Stimulated activated CD8-positive, alpha-beta memory T cell treated with anti-CD3 and anti-CD28 coated beads, Interleukin-4, amount 100 ng/mL, for 48 hours (primary cell): ENCODE measurements around the gene MED7.
"Not testable (repeated sequence)": the region's sequence is repeated elsewhere in the genome, so short reads cannot be mapped to it uniquely, and the experiment has no call there.

Experiments
- DNase-seq: peaks from one replicate; pipeline ENCODE4 v3.0.0-alpha.2; 2020

MED7 gene

DNA sequence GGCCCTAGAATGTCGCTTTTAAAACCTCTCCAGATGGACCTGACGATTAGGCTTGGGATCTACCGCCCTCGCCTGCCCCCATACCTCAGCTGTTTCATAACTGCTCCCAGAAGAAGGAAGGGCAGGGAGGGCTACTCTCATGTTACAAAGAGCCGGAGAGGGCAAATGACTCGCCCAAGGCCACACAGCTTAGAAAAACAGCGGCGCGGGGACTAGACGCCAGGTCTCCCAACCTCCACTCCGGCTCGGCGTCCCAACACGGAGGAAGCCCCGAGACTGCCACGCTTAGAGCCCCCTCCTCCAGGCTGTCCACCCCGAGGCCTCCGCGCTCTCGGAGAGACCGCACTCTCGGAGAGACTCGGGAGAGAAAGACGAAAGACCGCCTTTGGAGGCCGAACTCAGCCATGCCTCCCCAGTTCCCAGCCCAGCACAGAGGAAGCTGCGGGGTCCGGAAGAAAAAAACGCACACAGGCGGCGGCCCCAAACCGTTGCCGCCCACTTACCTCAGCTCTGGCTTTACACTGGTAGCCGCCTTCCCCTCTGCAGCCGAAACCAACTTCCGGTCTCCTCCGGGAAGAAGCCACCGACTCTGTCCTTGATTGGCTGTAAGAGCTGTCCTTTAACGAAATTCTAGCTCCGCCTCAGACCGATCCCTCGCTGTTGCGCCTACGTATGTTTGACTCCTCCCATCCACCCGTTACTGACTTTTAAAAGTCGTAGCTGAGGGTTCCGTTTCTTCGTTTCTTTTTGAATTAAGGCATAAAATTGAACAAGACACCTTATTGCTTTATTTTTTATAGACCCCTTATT lies at the start of gene MED7:
MED7 (minus strand) TSS at position 549 of the 810 bp plus-strand sequence. CDS start 3,434 bp downstream, outside the sequence.
- peak; percentile 90 for DNase-seq

DNA sequence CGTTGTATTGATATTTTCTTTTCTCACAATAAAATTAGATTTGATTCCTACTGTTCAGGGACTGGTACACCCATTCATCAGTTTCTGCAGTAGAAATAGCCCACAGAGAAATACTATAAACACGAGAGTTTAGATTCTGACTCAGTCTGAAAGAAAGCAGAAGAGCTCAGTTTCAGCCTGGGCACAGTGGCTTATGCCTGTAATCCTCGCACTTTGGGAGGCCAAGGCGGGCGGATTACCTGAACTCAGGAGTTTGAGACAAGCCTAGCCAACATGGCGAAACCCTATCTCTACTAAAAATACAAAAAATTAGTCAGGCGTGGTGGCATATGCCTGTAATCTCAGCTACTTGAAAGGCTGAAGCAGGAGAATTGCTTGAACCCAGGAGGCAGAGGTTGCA lies 46.6 kb upstream of the MED7 start:
- peak; percentile 72 for DNase-seq

DNA sequence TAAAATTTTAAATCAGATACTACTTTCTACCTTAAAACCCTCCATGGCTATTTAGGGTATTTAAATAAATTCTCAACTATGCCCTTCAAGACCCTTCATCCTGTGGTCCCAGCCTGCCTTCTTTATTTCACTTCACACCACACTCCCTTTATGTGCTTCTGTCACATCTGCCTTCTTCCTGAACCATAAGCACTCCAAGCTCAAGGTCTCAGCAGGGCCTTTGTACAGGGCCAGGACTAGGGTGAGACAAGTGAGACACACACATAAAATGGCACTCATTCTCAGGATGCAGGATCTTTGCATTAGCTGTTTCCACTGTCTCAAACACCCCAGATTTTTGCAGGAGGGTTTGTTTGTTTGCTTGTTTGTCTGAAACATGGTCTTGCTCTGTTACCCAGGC lies 45.6 kb upstream of the MED7 start:
- no peak for DNase-seq

DNA sequence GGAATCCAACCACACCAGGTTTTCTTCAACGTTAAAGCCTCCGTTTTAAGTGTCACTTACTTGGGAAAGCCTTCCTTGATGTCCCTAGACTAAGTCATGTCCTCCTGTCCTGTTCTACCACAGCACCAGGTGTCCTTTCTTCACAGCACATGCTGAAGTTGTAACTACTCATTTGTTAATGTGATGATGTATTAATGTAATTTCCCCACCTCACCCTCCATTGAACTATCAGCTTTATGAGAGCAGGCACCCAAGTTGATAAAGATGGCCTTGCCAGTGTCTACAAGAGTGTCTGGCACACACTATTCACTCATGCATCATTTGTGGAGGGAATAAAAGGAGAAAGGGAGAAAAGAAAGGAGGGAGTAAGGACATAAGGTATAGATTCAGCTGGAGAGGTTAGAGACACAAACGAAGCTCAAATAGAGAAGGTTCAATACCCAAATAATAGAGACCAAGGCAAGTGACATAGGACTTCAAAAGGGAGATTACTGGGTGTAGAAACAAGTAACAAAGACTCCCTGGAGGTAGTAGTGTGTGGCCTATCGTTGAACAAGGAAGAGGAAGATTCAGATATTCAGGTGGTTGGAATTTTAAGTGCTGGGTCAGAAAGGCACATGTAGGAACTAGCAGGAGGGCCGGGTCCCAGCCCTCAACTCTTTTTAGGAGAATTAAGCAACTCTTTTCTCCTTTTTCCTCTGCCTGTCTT lies 44.5 kb upstream of the MED7 start:
- no peak for DNase-seq

- DNase-seq = peak; percentile 50
Measured at GRCh38 chr5:157186309-157187045, 43.8 kb upstream of the MED7 start.

- not testable (repeated sequence) for DNase-seq
Measured at GRCh38 chr5:157185122-157185521, 42.5 kb upstream of the MED7 start.

- no peak for DNase-seq
Measured at GRCh38 chr5:157184117-157184670, 41.5 kb upstream of the MED7 start.

DNA sequence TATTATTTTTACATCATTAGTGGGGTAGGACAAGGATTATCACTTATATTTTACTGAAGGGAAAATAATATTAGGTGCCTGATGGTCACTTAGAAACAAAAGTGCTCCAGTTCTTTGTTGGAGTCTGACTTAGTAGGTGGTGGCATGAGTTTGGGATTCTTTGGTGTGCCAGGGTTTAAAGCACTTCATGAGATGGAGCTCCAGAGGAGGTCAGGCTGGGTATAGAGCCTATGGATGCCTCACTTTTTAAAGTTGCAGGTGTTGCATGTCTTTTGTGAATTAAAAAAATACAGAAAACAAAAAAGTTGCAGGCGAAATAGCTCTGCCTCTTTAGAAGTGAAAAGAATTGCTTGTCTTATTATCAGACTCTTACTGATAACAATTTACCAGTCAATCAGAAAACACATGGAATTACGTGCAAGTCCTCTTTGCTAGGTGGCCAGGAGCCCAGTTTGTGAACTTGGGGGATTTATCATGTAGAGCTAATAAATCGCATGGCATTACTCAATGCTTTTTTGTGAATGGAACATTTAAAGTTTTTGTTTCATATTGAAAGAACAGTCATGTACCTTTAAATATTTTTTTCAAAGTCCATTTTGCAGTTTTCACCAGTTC lies 39.6 kb upstream of the MED7 start:
- DNase-seq = peak; percentile 30

- DNase-seq = peak; percentile 52
Measured at GRCh38 chr5:157180374-157181264, 38.0 kb upstream of the MED7 start, which contains the start of gene ITK. Gene ITK (plus strand): TSS chr5:157180840. CDS start chr5:157180978, 138 bp downstream.

- no peak for DNase-seq
Measured at GRCh38 chr5:157178966-157179365, 36.3 kb upstream of the MED7 start.

- DNase-seq = peak; percentile 61
Measured at GRCh38 chr5:157177953-157178352, 35.3 kb upstream of the MED7 start.

DNA sequence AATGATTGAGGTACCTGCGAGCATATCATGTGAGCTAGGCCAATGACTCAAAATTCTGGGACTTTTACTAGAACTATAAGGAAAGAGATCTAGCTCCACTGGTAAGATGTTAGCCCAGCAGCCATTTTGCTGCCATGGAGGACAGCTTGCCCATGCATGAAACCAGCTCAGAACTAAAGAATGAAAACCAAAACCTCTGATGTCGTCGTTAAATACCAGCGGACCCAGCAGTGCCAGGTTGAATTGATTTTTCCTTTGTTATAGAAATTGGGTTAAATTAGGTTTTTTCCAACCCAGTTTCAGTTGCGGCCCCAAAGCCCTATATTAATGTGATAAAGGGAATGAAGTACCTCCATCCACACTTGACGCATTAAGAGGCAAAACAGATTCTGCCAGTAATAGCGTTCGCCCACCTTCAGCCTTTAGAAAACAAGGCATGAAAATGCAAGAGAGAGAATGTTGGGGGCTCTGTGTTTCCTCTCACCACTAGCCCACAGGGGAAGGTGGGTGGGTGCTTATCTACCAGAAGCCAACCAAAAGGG lies 32.5 kb upstream of the MED7 start:
- DNase-seq = peak; percentile 69

DNA sequence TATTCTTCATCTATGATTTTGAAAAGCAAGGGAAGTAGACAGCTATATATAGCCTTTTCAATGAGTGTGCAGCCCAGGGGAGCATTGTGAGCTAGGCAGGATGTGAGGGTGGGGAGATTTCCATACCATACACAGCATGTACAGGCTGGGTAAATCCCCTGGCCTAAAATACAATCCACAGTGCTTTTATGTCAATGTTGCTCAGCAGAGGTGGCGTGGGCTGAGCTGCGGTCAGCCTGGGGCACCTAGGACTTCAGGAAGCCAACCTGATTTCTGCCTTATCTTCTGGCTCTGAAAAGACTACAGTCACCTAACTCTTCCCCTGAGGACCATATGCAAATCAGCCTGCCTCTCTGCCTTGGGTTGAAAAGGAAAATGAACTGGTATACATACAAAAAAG lies 29.7 kb upstream of the MED7 start:
- peak; percentile 89 for DNase-seq

DNA sequence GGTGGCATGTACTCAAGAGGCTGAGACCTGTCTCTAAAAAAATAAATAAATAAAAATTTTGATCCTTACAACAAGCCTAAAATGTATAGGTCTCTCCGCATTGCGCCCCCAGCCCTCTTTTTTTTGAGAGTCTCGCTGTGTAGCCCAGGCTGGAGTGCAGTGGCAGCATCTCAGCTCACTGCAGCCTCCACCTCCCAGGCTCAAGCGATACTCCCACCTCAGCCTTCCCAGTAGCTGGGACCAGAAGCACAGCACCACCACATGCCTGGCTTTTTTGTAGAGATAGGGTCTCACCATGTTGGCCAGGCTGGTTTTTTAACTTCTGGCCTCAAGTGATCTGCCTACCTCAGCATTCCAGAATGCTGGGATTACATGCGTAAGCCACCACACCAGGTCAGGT lies 25.6 kb upstream of the MED7 start:
- DNase-seq = peak; percentile 24

- no peak for DNase-seq
Measured at GRCh38 chr5:157167214-157167621, 24.6 kb upstream of the MED7 start.

DNA sequence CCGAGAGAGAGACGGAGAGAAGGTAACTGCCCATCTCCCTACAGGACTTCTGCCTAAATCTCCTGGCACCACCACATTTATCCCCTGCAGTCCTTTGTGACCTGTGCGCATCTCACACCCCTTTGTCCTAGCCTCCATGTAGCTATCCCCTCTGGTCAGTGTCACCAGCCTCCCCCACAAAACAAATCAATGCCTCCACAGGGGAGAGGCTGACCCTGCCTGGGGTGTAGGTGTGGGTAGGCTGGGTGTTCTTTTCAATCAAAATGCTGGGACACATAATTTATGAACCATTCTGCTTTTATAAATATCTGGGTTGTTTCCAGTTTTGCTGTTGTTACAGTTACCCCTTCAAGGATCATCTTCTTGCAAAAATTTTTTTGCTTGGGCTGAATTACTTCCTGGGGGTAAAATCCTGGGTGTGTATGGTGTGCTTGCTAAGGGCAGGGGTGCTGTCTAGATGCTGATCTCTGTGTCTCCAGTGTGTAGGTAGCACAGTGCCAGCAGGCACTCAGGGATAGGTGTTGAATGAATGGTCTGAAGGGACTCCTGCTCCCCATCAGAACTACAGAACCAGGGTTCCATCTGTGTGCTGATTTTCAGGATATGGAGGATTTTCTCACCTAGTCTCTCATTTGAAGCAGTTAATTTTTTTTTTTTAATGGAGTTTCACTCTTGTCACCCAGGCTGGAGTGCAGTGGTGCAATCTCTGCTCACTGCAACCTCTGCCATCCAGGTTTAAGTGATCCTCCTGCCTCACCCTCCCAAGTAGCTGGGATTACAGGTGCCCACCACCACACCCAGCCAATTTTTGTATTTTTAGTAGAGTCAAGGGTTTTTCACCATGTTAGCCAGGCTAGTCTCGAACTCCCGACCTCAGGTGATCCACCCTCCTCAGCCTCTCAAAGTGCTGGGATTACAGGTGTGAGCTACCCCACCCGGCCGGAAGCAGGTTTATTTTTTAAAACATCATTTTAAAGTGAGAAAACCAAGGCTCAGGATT lies 23.8 kb upstream of the MED7 start, which contains the start of gene GARIN3:
GARIN3 (minus strand) TSS at position 51 of the 1,000 bp plus-strand sequence. CDS start 96 bp downstream, outside the sequence.
- DNase-seq = peak; percentile 41

- DNase-seq = peak; percentile 24
Measured at GRCh38 chr5:157165668-157166067, 23.0 kb upstream of the MED7 start.

DNA sequence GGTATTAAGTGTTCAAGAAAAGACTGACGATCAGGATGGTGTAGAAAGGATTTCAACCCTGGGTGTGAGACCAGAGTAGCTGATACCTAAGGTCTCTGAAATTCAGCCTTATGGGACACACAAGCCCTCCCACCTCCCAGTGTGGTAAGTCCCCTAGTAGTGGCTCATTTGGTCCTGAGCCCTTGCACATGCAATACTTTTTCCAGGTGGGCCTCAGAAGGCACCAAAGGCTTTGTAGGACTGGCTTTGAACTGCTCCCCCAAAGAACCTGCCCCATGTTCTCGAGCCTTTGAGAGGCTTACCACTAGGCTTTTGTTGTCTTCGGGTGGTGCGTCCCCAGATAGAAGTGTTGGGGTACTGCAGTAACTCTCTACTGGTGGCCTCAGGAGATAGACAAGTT lies 22.6 kb upstream of the MED7 start:
- peak; percentile 28 for DNase-seq

- no peak for DNase-seq
Measured at GRCh38 chr5:157164521-157164920, 21.9 kb upstream of the MED7 start.
